SK-N-SH treated with all-trans-retinoic acid at 6 μM for 48 hours (cell line): ENCODE results near the gene MRGPRF.

Experiments
- ARNTL ChIP-seq: fragments of 450-650 bp; formaldehyde crosslinking; IDR thresholded peaks from 2 replicates; pipeline ENCODE4 v1.5.0; 2020; ENCODE audit warnings: low read depth, mild to moderate bottlenecking, moderate library complexity, borderline replicate concordance
- ZC3H10 ChIP-seq: fragments of 250-450 bp; sonication (Bioruptor Pico); IDR thresholded peaks from 2 replicates; pipeline ENCODE4 v1.5.1; 2021; ENCODE audit warnings: mild to moderate bottlenecking, moderate library complexity
- ZNF565 ChIP-seq: fragments of 450-650 bp; formaldehyde crosslinking; conservative IDR thresholded peaks from 2 replicates; pipeline ENCODE4 v1.5.0; 2020; ENCODE audit warnings: low read depth, mild to moderate bottlenecking, moderate library complexity
- ZNF70 ChIP-seq: fragments of 450-650 bp; formaldehyde crosslinking; IDR thresholded peaks from 2 replicates; pipeline ENCODE4 v1.5.0; 2020; ENCODE audit warnings: mild to moderate bottlenecking, moderate library complexity
- TF ChIP-seq, protein P1 (sequence below): fragments of 250-450 bp; sonication (Bioruptor Pico); IDR thresholded peaks from 2 replicates; pipeline ENCODE4 v1.8.0; 2020; ENCODE audit warnings: mild to moderate bottlenecking, moderate library complexity, borderline replicate concordance

- no peak for TF ChIP-seq ZNF70 (CRISPR knock-in tag)
- no peak for TF ChIP-seq ZNF565 (CRISPR knock-in tag)
- no peak for TF ChIP-seq ZC3H10 (CRISPR knock-in tag)
- TF ChIP-seq, protein P1, sequence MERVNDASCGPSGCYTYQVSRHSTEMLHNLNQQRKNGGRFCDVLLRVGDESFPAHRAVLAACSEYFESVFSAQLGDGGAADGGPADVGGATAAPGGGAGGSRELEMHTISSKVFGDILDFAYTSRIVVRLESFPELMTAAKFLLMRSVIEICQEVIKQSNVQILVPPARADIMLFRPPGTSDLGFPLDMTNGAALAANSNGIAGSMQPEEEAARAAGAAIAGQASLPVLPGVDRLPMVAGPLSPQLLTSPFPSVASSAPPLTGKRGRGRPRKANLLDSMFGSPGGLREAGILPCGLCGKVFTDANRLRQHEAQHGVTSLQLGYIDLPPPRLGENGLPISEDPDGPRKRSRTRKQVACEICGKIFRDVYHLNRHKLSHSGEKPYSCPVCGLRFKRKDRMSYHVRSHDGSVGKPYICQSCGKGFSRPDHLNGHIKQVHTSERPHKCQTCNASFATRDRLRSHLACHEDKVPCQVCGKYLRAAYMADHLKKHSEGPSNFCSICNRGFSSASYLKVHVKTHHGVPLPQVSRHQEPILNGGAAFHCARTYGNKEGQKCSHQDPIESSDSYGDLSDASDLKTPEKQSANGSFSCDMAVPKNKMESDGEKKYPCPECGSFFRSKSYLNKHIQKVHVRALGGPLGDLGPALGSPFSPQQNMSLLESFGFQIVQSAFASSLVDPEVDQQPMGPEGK (CRISPR knock-in tag): no peak
- TF ChIP-seq ARNTL: no peak
These were observed 9.2 kb upstream of the MRGPRF start for GRCh38 chr11:69022260-69022659.
